Measurements from ENCODE around the gene PER1. TPM values are rescaled to one million over a fixed set of nuclear protein-coding genes. Genes with fewer than 3 reads are reported as not detected.
"Not testable (repeated sequence)": the region's sequence is repeated elsewhere in the genome, so short reads cannot be mapped to it uniquely, and the experiment has no call there.

The PER1 gene
- polyA plus RNA-seq, 1 donor, result 72.6 TPM

GRCh38 chr17:8120520-8121406 lies 31.4 kb downstream of the PER1 start:
- no peak for DNase-seq

DNA sequence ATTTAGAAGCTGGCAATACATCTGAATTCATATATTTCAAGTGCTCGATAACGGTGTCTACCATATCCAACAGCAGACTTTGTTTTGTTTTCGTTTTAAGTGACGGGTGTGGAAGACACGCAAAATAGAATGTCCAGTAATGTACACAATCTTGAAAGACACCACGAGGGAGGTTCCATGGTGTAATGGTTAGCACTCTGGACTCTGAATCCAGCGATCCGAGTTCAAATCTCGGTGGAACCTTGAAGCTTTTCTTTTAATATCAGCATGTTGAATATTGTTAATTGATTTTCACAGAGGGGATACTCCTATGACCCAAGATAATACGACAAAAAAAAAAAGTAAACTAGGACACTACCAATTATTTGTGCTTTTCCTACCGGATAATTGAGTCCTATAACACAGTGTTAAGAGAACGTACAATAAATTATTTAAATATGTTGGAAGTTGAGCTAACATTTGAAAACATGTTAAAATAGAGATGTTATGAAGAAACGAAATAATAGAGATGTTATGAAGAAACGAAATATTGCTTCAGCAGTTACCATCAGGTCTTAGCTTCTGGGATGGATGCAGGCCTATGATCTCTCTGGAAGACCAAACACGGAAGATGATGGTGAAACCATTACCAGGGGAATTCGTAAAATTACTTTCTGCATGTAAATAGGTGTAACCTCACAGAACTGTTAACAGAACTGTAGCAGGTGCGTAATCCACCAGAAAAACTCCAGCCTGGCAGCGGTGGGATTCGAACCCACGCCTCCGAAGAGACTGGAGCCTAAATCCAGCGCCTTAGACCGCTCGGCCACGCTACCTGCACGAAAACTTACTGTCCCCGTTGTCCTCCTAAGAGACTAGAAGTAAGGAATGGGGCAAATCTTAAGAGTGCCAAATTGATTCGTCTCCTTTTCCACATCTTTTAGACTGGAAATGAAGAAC lies 32.4 kb downstream of the PER1 start:
- DNase-seq, result peak; percentile 90

GRCh38 chr17:8118769-8119580 lies 33.2 kb downstream of the PER1 start:
- peak; percentile 84 for DNase-seq

DNA sequence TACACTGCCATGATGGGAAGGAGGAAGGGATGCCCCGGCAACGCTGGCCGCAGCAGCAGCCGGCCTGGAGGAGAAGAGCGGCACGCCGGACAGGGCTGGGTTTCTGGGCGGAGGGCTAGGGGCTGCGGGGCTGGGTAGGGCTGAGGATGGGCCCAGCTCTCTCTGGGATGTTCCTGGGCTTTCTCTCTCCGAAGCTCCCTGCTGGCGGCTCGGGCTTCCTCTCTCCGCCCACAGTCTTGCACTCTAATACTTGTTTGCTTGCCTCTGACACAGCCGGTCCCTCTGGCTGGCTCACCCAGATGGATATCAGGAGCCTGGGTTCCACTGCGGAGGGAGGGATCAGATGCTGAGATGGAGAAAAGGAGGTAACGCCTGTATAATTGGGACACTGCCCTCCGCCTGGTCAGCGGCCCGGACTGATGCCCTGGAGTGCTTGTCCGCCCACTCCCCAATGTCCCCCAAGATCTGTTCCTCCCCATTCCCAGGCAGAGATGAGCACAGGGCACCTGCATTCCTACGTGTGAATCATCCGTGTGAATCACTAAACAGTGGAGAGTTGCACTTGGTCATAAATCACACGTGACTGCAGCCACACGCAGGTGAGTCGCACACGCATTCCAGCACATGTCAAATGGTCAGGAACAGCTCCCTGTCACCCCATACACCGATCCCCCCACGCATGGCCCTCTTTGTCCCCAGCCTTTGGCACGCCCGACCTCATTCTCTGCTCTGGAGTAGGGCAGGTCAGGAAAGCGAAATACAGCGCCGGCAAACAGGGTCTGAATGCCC lies 34.0 kb downstream of the PER1 start, which contains the start of gene ALOXE3:
ALOXE3 (minus strand) TSS at position 535 of the 789 bp plus-strand sequence; CDS start at position 11, 524 bp downstream.
- no peak for DNase-seq

- no peak for DNase-seq
Measured at GRCh38 chr17:8117367-8117979, 34.7 kb downstream of the PER1 start.

DNA sequence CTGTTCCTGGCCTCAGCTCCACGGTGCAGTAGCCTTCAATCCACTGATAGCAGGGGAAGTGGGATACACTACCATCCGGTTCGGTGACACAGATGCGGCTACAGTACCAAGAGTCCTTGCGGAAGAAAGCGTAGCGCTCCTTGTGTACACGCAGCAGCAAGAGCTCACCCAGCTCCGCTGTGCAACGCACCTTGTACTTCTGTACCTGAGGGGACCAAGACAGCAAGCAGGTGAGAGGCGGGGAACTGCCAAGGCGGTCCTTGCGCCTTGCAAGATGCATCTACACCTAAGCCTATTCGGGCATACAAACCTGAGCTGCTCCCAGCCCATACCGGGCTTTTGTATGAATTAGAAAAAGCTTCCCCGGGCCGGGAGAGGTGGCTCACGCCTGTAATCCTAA lies 35.4 kb downstream of the PER1 start:
- no peak for DNase-seq

DNA sequence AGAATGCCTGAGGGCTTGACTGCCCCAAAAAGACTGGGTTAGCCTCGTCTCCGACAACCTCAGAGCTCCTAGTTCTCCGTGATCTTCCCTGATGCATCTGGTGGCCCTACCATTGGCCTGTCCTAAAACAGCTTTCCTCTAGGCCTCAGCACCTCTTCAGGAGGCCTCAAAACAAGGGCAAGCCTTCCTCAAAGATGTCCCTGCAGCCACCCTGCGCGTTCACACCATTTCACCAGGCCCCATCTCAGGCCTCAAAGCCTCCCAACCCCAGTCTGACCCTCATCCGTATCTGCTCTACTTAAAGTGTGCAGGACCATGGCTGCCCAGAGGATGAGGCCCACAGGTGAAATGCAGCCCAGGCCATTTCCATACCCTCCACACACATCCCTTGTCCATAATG lies 41.3 kb downstream of the PER1 start:
- DNase-seq, result no peak

- DNase-seq, result no peak
Measured at GRCh38 chr17:8110456-8110804, 41.8 kb downstream of the PER1 start.

GRCh38 chr17:8109661-8110455 lies 42.3 kb downstream of the PER1 start:
- DNase-seq, result peak; percentile 20

- DNase-seq, result no peak
Measured at GRCh38 chr17:8108972-8109660, 43.1 kb downstream of the PER1 start.

- DNase-seq, result not testable (repeated sequence)
Measured at GRCh38 chr17:8106980-8107379, 45.2 kb downstream of the PER1 start.

- no peak for DNase-seq
Measured at GRCh38 chr17:8105957-8106398, 46.2 kb downstream of the PER1 start.

- no peak for DNase-seq
Measured at GRCh38 chr17:8104911-8105310, 47.3 kb downstream of the PER1 start.

- DNase-seq, result no peak
Measured at GRCh38 chr17:8103549-8103948, 48.7 kb downstream of the PER1 start.

- no peak for DNase-seq
Measured at GRCh38 chr17:8101721-8102120, 50.5 kb downstream of the PER1 start.

- no peak for DNase-seq
Measured at GRCh38 chr17:8100763-8101162, 51.4 kb downstream of the PER1 start.

DNA sequence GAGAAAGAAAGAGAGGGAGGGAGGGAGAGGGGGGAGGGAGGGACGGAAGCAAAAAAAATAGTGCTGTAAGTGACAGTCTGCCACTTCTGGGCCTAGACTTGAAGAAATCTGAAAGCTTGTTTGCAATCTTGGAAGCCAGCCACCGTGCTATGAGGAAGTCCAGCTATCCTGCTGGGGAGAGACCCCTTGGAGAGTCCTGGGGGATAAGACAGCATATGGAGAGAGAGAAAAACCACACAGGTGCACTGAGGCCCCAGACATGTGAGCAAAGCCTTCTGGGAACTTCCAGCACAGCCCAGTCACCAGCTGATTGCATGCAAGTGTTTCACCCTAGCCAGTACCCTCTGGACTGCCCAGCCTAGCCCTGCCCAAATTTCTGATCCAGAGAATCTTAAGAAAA lies 52.1 kb downstream of the PER1 start:
- no peak for DNase-seq

DNA sequence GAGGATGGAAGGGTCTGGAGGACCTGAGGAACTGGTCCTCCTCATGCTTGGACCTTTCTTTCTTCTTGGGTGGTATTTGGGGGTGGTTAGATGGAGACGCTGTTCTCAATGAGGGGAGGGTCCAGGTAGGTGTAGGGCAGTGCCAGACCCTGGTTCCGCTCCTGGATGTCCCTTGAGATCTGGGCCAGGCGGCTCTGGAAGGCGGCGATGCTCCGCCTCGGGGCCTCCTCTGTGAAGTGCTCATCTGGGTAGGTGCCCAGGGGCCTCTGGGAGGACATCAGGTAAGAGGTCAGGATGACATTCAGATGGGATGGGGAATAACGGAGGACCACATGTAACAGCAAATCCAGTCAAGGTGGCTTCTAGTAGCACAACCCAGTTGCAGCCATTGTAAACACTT lies 55.7 kb downstream of the PER1 start:
- DNase-seq, result no peak

DNA sequence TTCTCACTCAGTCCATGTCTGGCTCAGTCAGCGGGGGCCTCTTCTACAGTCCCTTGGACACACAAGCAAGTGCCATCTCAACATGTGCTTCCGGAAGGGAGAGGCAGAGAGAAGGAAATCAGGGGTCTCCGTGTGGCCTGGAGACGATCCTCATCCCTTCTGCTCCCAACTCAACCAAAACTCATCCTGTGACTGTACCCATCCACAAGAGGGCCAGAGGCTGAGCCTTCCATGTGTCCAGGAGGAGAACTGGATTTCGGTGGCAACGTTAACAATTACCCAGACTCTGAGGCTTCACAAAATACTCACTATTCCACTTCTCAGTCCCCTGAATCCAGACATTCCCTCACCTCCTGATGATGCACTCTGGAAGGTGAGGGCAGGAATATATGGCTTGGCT lies 56.8 kb downstream of the PER1 start:
- DNase-seq, result no peak
